DMS53 treated with DMSO at 0.1 percent for 48 hours (cell line): ENCODE results near the gene IGF2R.

Experiments used
- DNase-seq: peaks from one replicate; lab custom pipeline; 2025; ENCODE audit not compliant: unreplicated experiment; lab: John Stamatoyannopoulos, UW

Gene IGF2R

GRCh38 chr6:160024152-160024551 lies 55.3 kb downstream of the IGF2R start:
- DNase-seq, result no peak

GRCh38 chr6:160027076-160027475 lies 58.2 kb downstream of the IGF2R start:
- DNase-seq, result no peak

- DNase-seq, result no peak
These were observed 59.0 kb downstream of the IGF2R start for GRCh38 chr6:160027931-160028330.

GRCh38 chr6:160028487-160029275 lies 59.8 kb downstream of the IGF2R start:
- DNase-seq, result no peak

GRCh38 chr6:160029525-160029924 lies 60.6 kb downstream of the IGF2R start:
- no peak for DNase-seq

GRCh38 chr6:160030103-160030502 lies 61.2 kb downstream of the IGF2R start:
- peak; percentile 4 for DNase-seq

GRCh38 chr6:160031442-160031841 lies 62.6 kb downstream of the IGF2R start:
- DNase-seq, result no peak

GRCh38 chr6:160031871-160032270 lies 63.0 kb downstream of the IGF2R start:
- DNase-seq, result no peak

- DNase-seq, result no peak
These were observed 63.7 kb downstream of the IGF2R start for GRCh38 chr6:160032538-160032937.

GRCh38 chr6:160034036-160034930 lies 65.4 kb downstream of the IGF2R start:
- no peak for DNase-seq

- DNase-seq, result no peak
These were observed 66.4 kb downstream of the IGF2R start for GRCh38 chr6:160035241-160035640.

- DNase-seq, result no peak
These were observed 66.9 kb downstream of the IGF2R start for GRCh38 chr6:160035693-160036330.

GRCh38 chr6:160036331-160036695 lies 67.4 kb downstream of the IGF2R start:
- no peak for DNase-seq

- no peak for DNase-seq
These were observed 67.9 kb downstream of the IGF2R start for GRCh38 chr6:160036790-160037206.

- DNase-seq, result no peak
These were observed 69.6 kb downstream of the IGF2R start for GRCh38 chr6:160038479-160038878.

- DNase-seq, result no peak
These were observed 70.6 kb downstream of the IGF2R start for GRCh38 chr6:160039441-160039840.

GRCh38 chr6:160040055-160040454 lies 71.2 kb downstream of the IGF2R start:
- DNase-seq, result no peak

GRCh38 chr6:160040527-160041264 lies 71.8 kb downstream of the IGF2R start:
- DNase-seq, result no peak

GRCh38 chr6:160041608-160042007 lies 72.7 kb downstream of the IGF2R start:
- DNase-seq, result no peak

- DNase-seq, result no peak
These were observed 73.3 kb downstream of the IGF2R start for GRCh38 chr6:160042014-160042773.
